ENCODE results near the gene GALNT10. TPM values are rescaled to one million over a fixed set of nuclear protein-coding genes. Genes with fewer than 3 reads are reported as not detected.

The GALNT10 gene
- total RNA-seq, 1 donor from 2014 or later = 20.6 TPM

DNA sequence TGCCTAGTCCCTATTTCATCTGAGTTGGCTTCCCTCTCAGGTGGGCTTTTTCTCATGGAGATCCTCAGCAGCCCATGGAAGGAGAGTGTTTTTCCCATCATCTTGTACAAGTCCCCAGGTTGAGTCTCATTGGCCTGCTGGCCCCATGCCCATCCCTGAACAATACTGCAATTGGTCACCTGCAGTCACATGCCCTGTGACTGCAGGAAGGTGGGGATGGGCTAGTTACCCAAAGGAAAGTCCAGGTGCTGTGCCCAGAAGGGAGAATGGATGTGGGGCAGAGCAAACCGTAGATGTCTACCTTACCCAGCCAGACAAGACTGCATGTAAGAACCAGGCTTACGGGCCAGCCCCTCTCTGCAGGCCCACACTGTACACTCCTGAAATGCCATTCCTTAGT lies 201.3 kb downstream of the GALNT10 start:
- TF ChIP-seq, protein P1, sequence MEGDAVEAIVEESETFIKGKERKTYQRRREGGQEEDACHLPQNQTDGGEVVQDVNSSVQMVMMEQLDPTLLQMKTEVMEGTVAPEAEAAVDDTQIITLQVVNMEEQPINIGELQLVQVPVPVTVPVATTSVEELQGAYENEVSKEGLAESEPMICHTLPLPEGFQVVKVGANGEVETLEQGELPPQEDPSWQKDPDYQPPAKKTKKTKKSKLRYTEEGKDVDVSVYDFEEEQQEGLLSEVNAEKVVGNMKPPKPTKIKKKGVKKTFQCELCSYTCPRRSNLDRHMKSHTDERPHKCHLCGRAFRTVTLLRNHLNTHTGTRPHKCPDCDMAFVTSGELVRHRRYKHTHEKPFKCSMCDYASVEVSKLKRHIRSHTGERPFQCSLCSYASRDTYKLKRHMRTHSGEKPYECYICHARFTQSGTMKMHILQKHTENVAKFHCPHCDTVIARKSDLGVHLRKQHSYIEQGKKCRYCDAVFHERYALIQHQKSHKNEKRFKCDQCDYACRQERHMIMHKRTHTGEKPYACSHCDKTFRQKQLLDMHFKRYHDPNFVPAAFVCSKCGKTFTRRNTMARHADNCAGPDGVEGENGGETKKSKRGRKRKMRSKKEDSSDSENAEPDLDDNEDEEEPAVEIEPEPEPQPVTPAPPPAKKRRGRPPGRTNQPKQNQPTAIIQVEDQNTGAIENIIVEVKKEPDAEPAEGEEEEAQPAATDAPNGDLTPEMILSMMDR (IDR thresholded peaks at IDR 0.05; ENCODE audit: unreplicated experiment) = no peak
- H3K4me1 Mint-ChIP-seq (ENCODE audit: low read depth) = peaks cover 12% of the 10 kb centered on the region
- H3K4me3 Mint-ChIP-seq (ENCODE audit: low read depth) = no peak overlapping the region
- no peaks in the 10 kb centered on the region for H3K9me3 Mint-ChIP-seq (ENCODE audit: low read depth)
- peaks cover 5% of the 10 kb centered on the region for H3K36me3 Mint-ChIP-seq (ENCODE audit: insufficient read depth)
- no peaks in the 10 kb centered on the region for H3K27me3 Mint-ChIP-seq
- no peak overlapping the region for H3K27ac Mint-ChIP-seq
- DNase-seq (ENCODE audit: low spot score, unreplicated experiment) = no peak

DNA sequence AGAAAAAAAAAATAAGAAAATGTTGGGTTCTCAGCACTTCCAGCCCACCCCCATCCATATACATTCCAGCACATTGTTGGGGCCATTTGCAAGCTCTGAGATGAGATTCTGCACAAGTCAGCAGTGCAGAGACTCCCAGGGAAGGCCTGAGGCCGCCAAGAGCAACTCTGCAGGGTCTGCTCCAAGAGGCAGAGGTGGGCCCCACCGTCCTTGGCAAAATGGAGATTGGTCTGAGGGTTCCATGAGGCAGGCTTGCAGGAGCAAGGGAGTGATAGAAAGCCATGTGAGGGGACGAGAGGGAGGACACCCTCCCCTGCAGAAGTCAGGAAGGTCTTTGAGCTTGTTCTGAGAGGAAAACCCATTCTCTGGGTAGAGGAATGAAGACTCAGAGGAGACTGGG lies 203.3 kb downstream of the GALNT10 start:
- TF ChIP-seq, protein P1 (IDR thresholded peaks at IDR 0.05; ENCODE audit: unreplicated experiment) = no peak
- H3K27ac Mint-ChIP-seq = no peak overlapping the region
- H3K27me3 Mint-ChIP-seq = no peaks in the 10 kb centered on the region
- peaks cover 5% of the 10 kb centered on the region for H3K36me3 Mint-ChIP-seq (ENCODE audit: insufficient read depth)
- no peak overlapping the region for H3K4me3 Mint-ChIP-seq (ENCODE audit: low read depth)
- H3K9me3 Mint-ChIP-seq (ENCODE audit: low read depth) = no peaks in the 10 kb centered on the region
- no peak for DNase-seq (ENCODE audit: low spot score, unreplicated experiment)
- H3K4me1 Mint-ChIP-seq (ENCODE audit: low read depth) = peaks cover 8% of the 10 kb centered on the region

DNA sequence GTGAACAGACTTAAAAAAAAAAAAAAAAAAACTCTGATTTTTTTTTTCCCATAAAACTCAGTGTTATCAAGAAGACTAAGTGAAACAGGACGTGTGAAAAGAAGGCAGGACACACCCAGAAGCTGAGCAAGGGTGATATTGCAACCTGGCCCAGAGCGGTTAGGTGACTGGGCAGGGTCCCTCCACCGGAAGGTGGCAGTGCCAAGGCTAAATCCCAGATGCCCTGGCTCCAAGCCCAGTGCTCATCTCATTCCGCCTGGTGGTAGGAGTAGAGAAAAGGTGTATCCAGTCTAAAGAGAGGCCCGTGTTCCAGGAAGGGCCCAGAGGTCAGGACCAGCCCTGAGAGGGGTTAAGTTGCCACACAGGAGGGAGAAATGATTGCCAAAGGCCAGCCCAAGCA lies 203.8 kb downstream of the GALNT10 start:
- no peak for DNase-seq (ENCODE audit: low spot score, unreplicated experiment)
- Mint-ChIP-seq H3K27ac (no peak overlapping the region), H3K9me3 (ENCODE audit: low read depth) (no peaks in the 10 kb centered on the region), H3K4me1 (ENCODE audit: low read depth) (peaks cover 8% of the 10 kb centered on the region), H3K4me3 (ENCODE audit: low read depth) (no peak overlapping the region), H3K27me3 (no peaks in the 10 kb centered on the region), H3K36me3 (ENCODE audit: insufficient read depth) (peaks cover 5% of the 10 kb centered on the region)
- TF ChIP-seq, protein P1 (IDR thresholded peaks at IDR 0.05; ENCODE audit: unreplicated experiment) = no peak

DNA sequence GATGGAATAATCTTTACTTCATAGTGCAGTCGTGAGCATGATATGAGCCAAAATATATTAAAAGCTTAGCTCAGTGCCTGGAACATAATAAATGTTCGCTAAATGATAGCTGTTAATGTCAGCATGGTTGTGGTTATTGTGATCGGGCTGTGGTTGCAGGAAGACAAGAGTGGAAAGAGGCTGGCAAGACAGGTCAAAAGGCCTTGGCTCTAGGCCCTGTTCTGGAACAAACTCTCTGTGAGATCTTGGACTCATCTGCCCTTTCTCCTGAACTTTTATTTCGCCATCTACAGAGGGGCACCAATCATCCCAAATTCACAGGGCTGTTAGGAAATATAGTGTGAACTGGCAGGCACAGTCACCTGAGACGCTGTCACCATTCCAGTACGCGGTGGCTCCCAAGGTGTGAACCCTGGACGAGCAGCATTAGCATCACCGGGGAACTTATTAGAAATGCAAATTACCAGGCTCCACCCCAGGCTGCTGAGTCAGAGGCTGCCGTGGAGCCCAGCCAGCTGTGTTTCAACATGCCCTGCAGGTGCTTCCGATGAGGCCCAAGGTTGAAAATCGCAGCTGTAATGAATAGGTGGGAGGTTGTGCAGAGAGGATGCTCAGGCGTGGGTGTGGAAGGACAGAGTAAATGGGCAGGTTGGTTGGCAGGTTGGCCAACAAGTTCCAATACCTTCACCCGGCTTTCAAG lies 205.0 kb downstream of the GALNT10 start:
- H3K27me3 Mint-ChIP-seq = no peaks in the 10 kb centered on the region
- no peak for DNase-seq (ENCODE audit: low spot score, unreplicated experiment)
- H3K36me3 Mint-ChIP-seq (ENCODE audit: insufficient read depth) = peaks cover 5% of the 10 kb centered on the region
- no peak overlapping the region for H3K27ac Mint-ChIP-seq
- peaks cover 2% of the 10 kb centered on the region for H3K4me1 Mint-ChIP-seq (ENCODE audit: low read depth)
- TF ChIP-seq, protein P1 (IDR thresholded peaks at IDR 0.05; ENCODE audit: unreplicated experiment) = no peak
- H3K9me3 Mint-ChIP-seq (ENCODE audit: low read depth) = no peaks in the 10 kb centered on the region
- no peak overlapping the region for H3K4me3 Mint-ChIP-seq (ENCODE audit: low read depth)

DNA sequence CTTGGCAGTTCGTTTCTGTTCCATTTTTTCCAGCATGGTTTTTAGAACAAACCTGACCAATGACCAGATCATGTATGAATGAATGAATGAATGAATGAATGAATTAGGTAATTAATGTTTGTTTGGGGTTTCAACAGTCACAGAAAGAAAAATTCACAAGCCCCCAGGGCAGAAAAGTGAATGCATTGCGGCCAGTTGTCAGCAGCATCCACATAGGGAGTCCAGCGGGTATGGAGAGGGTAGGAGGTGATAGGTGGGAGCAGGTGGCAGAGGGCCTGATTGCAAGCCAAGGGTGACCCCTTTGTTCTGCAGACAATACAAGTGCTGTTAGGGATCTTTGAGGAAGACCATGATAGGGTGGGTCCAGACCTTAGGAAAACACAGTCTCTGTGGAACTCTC lies 205.6 kb downstream of the GALNT10 start:
- Mint-ChIP-seq H3K27ac (no peak overlapping the region), H3K4me3 (ENCODE audit: low read depth) (no peak overlapping the region), H3K27me3 (no peaks in the 10 kb centered on the region), H3K9me3 (ENCODE audit: low read depth) (no peaks in the 10 kb centered on the region), H3K36me3 (ENCODE audit: insufficient read depth) (peaks cover 5% of the 10 kb centered on the region), H3K4me1 (ENCODE audit: low read depth) (peaks cover 2% of the 10 kb centered on the region)
- TF ChIP-seq, protein P1 (IDR thresholded peaks at IDR 0.05; ENCODE audit: unreplicated experiment) = no peak
- DNase-seq (ENCODE audit: low spot score, unreplicated experiment) = no peak

Data from progenitor cell of endocrine pancreas (in vitro differentiated cells).